ENCODE results near the gene ADCY2. TPM values are rescaled to one million over a fixed set of nuclear protein-coding genes. Genes with fewer than 3 reads are reported as not detected.

Gene ADCY2
- total and polyA plus RNA-seq, 9 of the 15 experiments (the other 6 are each of a cell fraction or from before 2014, with no cell fraction given): 0.01 to 0.15 (median 0.03) TPM; not detected in 5

DNA sequence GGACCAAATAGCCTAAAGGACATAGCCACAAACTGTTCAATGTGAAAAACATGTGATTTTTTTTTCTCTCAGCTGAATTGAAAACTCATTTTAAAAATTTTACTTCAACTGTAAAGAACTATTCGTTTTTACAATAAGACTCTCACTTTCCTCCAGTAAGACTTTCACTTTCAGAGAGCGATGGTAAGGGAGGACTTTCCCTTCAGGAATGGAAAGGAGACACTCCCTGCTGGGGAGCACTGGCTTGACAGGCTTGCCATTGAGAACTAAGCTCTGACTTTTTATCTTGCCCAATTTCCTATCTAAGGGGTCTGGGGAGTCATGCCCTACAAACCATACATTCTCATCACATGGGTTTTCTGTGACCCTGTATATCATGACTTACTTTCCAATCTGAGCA lies 268.3 kb downstream of the ADCY2 start (continued):
- TF ChIP-seq MGA (IDR thresholded peaks at IDR 0.05): no peak

Measured in K562 (cell line).